HG03460 (cell line): ENCODE data around the gene GYS1.
"Not testable (repeated sequence)": the region's sequence is repeated elsewhere in the genome, so short reads cannot be mapped to it uniquely, and the experiment has no call there.

Experiments used
- ATAC-seq: cut with Tn5 transposase; IDR thresholded peaks from one replicate; pipeline ENCODE4 v1.9.1; 2021; ENCODE audit not compliant: unreplicated experiment

Gene GYS1

GRCh38 chr19:48993175-48994034 is at the start of gene GYS1, which contains the start of gene RUVBL2:
Gene GYS1, minus strand, starts transcription at chr19:48993309. Its CDS starts 197 bp downstream, at chr19:48993112.
Gene RUVBL2, plus strand, starts transcription at chr19:48993887. Its CDS starts 25 bp downstream, at chr19:48993912.
- peak; percentile 80 for ATAC-seq

DNA sequence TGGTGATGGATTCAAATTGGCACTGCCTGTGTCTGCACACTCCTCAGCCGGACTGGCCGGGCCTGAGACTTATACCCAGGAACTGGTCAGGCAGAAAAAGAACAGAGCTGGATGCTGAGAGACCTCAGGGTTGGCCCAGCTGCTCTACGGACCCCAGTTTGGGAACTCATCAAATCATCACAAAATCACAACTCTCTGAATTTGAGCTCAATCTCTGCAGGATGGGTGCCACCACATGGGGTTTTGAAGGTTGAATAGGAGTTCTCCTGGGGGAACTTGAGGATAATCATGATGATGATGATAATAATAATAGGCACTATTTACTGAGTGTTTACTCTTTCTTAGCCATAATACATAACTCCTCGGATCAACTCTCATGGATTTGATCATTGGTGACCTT is 49.6 kb upstream of the GYS1 start:
- ATAC-seq, result not testable (repeated sequence)

DNA sequence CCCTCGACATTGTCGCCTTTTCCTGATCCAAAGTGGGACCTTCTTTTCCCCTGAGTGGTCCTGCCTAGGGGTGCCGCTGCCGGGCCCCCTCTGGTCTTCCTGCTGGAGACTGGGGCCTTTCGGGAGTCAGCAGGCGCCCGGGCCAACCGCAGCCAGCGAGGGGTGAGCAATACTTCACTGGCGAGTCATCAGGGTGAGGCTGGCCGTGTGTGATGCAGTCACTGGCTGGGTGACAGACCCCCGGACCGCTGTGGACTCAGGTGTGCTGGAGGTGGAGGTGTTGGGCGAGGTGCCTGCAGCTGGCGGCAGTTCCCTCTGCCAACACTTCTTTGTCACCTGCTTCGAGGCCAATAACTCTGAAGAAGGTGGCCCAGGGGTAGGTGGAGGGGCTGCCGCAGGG is 49.1 kb upstream of the GYS1 start:
- ATAC-seq, result no peak

GRCh38 chr19:49039736-49040135 is 46.6 kb upstream of the GYS1 start:
- not testable (repeated sequence) for ATAC-seq

DNA sequence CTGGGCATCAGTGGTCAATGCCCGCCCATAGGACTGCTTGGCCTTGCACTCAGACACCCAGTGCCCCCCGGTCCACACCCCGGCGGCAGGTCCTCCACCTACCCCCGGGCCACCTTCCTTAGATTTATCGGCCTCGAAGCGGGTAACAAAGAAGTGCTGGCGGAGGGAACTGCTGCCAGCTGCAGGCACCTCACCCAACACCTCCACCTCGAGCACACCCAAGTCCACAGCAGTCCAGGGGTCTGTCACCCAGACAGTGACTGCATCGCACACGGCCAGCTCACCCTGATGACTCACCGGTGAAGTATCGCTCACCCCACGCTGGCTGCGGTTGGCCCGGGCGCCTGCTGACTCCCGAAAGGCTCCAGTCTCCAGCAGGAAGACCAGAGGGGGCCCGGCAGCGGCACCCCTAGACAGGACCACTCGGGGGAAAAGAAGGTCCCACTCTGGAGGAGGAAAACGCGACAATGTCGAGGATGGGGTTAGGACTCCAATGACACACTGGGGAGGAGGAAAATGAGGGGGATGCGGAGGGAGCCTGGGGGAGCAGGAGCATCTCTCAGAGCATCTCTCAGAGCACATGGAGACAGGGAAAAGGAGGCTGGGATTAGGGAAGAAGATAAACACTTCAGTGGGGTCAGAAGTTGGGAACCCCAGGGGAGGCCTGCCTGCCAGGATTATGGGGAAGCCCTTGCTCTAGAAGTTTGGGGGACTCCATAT is 45.6 kb upstream of the GYS1 start:
- ATAC-seq, result not testable (repeated sequence)

DNA sequence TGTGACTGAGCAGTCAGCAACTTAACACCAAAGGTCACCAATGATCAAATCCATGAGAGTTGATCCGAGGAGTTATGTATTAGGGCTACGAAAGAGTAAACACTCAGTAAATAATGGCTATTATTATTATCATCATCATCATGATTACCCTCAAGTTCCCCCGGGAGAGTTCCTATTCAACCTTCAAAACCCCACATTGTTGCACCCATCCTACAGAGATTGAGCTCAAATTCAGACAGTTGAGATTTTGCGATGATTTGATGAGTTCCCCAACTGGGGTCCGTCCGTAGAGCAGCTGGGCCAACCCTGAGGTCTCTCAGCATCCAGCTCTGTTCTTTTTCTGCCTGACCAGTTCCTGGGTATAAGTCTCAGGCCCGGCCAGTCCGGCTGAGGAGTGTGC is 45.0 kb upstream of the GYS1 start:
- not testable (repeated sequence) for ATAC-seq

DNA sequence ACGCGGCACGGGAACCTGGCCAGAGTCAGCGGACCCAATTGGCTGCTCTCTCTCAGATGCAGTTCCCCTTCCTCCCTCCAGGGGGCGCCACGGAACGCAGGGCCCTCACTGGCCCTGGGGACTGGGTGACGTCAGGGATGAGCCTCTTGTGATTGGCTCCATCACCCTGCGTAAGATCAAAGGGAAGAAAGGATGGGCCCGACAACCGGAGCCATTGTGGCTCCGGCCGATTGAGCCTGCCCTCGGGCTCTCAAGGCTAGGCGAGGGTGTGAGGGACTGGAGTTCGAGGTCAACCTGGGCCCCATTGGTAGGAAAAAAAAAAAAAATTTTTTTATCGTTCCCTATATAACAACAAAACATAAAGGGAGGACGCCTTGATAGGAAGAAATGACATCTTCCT is 43.7 kb upstream of the GYS1 start, which contains the start of gene CGB1:
CGB1 (minus strand) TSS at position 81 of the 400 bp plus-strand sequence. CDS start 184 bp downstream, outside the sequence.
- ATAC-seq, result not testable (repeated sequence)

DNA sequence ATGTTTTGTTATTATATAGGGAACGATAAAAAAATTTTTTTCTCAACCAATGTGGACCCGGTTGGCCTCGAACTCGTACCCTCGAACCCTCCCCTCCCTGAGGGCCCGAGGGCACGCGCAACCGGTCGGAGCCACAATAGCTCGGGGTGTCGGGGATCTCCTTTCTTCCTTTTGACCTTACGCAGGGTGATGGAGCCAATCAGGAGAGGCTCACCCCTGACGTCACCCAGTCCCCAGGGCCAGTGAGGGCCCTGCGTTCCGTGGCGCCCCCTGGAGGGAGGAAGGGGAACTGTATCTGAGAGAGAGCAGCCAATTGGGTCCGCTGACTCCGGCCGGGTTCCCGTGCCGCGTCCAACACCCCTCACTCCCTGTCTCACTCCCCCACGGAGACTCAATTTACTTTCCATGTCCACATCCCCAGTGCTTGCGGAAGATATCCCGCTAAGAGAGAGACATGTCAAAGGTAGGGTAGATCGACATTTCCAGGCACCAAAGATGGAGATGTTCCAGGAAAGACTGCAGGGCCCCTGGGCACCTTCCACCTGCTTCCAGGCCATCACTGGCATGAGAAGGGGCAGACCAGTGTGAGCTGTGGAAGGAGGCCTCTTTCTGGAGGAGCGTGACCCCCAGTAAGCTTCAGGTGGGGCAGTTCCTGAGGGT is 38.7 kb upstream of the GYS1 start, which contains the start of gene CGB2:
CGB2 (plus strand) TSS at position 249 of the 660 bp plus-strand sequence; CDS start at position 455, 206 bp downstream.
- ATAC-seq, result not testable (repeated sequence)

GRCh38 chr19:49030323-49030722 is 37.2 kb upstream of the GYS1 start:
- not testable (repeated sequence) for ATAC-seq

DNA sequence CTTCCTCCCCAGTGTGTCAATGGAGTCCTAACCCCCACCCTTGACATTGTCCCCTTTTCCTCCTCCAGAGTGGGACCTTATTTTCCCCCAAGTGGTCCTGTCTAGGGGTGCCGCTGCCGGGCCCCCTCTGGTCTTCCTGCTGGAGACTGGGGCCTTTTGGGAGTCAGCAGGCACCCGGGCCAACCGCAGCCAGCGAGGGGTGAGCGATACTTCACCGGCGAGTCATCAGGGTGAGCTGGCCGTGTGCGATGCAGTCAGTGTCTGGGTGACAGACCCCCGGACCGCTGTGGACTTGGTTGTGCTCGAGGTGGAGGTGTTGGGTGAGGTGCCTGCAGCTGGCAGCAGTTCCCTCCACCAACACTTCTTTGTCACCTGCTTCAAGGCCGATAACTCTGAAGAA is 36.6 kb upstream of the GYS1 start:
- ATAC-seq, result not testable (repeated sequence)

GRCh38 chr19:49028686-49029085 is 35.6 kb upstream of the GYS1 start:
- not testable (repeated sequence) for ATAC-seq

DNA sequence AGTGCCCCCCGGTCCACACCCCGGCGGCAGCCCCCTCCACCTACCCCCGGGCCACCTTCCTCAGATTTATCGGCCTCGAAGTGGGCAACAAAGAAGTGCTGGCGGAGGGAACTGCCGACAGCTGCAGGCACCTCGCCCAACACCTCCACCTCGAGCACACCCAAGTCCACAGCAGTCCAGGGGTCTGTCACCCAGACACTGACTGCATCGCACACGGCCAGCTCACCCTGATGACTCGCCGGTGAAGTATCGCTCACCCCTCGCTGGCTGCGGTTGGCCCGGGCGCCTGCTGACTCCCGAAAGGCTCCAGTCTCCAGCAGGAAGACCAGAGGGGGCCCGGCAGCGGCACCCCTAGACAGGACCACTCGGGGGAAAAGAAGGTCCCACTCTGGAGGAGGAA is 32.5 kb upstream of the GYS1 start:
- not testable (repeated sequence) for ATAC-seq

GRCh38 chr19:49025088-49025487 is 32.0 kb upstream of the GYS1 start:
- not testable (repeated sequence) for ATAC-seq

DNA sequence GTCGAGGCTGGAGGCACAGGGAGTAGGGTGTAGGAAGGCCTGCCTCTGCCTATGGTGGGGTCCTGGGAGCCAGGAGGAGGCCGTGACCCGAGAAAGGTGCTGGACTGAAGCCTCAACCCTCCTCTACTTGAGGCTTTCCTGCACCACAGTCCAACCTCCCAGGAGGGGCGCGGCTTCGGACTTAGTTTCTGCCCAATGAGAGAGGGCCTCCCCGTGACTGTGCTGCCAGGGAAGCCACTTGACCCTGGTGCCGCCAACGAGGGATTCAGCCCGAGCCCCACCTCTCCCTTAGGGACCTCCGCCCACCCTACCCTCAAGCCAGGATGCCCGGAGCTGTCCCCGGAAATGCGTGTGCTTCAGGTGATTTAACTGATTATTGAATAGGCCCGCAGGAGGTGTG is 31.1 kb upstream of the GYS1 start, which contains the start of gene CGB3:
CGB3 (minus strand) TSS at position 101 of the 400 bp plus-strand sequence. CDS start 362 bp downstream, outside the sequence.
- not testable (repeated sequence) for ATAC-seq

DNA sequence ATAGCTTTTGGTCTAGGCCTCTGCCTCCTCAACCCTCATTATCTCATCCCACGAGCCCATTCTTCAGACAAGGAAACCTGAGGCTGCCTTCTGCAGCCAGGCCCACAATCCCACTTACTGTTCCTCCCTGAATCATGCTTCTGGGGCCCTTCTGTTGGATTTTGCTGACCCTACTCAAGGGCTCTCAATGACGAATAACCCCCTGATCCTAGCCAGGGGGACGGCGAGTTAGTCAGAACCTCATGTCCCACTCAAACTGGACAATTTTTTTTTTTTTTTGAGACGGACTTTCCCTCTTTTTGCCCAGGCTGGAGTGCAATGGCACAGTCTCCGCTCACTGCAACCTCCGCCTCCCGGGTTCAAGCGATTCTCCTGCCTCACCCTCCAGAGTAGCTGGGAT is 29.0 kb upstream of the GYS1 start:
- no peak for ATAC-seq

- no peak for ATAC-seq
These were observed 28.1 kb upstream of the GYS1 start for GRCh38 chr19:49020931-49021895.

DNA sequence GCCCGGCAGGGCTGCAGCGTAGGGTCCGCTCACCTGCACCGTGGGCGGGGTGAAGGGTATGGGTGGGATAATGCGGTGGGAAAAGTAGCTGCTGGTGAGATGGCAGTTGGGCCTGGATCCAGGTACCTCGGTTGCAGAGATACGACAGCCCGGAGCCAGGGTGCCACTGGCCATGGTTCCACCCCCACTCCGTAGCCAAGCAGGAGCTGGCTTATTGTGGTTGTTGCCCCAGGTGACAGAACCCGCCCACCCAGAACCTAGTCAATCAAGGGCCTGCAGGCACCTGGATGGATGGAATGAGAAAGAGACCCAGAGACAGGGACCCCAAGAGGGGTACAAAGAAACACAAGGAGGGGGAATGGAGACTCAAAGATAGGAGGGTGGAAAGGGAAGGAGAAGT is 27.2 kb upstream of the GYS1 start:
- no peak for ATAC-seq

DNA sequence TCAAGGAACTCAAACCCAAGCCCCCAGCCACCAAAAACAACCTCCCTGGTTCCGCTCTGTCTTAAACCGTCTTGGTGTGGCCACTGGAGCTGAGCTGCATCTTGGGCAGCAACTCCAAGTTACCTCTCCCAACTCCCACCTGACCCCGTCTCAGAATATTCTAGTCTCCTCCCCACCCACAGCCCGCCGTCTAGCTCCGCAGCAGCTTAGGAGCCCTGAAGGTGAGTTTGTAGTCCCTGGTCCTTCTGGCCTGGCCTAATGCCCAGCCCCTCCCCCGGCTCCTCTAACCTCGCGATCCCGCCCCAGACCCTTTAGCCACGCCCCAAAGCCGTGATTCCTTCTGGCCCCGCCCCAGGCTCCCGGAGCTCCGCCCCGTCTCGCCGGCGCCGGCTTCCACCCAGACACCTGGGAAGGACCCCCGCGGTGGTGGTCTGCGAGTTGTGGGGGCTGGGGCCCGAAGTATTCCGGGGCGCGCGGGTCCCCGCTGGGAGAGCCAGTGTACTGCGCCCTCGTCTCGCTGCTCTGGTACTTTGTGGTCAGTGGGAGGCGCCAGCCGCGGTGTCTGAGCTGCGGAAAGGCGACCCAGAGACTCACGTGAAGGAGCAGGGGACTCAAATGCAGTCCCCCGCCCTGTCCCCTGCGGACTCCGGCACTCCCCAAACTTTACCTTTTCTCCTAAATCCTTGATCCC is 26.3 kb upstream of the GYS1 start:
- ATAC-seq, result no peak
